GM12873 (cell line): Measurements from ENCODE around the gene SLC38A6.

Experiments used
- TF ChIP-seq, protein P1 (sequence below): IDR thresholded peaks from 2 replicates; pipeline ENCODE4 v1.5.1; 2012; ENCODE audit warnings: low read depth, mild to moderate bottlenecking, moderate library complexity, low read length, control low read depth; ENCODE audit not compliant: insufficient read depth; ENCODE audit errors: missing control alignments

The SLC38A6 gene

DNA sequence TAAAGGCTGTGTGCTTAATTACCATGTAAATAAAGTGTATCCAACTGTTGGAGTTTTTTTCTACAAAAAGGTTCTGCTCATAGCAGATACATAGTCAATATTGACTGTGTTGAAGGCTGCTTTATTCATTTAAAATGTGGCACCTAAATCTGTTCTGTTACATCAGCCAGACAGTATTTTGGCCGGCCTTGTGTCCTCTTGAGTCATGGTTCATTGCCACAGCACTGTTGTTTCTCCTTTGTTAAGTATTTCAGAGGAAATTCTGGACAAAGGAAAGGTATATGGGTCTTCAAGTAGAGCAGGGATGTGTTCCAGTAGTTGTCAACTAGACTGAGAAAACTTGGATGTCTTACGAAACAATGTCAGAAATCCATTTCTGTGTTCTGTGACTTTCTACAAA, 95.5 kb downstream of the SLC38A6 start:
- TF ChIP-seq, protein P1, sequence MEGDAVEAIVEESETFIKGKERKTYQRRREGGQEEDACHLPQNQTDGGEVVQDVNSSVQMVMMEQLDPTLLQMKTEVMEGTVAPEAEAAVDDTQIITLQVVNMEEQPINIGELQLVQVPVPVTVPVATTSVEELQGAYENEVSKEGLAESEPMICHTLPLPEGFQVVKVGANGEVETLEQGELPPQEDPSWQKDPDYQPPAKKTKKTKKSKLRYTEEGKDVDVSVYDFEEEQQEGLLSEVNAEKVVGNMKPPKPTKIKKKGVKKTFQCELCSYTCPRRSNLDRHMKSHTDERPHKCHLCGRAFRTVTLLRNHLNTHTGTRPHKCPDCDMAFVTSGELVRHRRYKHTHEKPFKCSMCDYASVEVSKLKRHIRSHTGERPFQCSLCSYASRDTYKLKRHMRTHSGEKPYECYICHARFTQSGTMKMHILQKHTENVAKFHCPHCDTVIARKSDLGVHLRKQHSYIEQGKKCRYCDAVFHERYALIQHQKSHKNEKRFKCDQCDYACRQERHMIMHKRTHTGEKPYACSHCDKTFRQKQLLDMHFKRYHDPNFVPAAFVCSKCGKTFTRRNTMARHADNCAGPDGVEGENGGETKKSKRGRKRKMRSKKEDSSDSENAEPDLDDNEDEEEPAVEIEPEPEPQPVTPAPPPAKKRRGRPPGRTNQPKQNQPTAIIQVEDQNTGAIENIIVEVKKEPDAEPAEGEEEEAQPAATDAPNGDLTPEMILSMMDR: no peak

DNA sequence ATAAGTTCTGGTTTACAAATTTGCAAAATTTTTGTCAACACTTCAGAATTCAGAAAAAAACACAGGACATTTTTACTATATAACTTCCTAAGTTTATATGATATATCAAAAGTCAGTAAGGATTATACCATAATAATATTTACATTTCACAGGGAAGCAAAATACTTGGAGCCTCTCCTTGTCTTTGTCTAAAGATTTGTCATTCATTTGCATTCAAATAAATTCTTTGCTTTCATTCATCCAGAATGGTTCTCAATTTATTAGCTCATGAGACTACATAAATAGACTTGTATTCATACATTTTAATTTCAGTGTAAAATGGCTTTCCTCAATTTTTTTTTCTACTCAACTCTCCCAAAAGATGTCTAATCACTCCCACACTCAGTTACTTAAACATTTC, 96.4 kb downstream of the SLC38A6 start:
- TF ChIP-seq, protein P1: no peak

DNA sequence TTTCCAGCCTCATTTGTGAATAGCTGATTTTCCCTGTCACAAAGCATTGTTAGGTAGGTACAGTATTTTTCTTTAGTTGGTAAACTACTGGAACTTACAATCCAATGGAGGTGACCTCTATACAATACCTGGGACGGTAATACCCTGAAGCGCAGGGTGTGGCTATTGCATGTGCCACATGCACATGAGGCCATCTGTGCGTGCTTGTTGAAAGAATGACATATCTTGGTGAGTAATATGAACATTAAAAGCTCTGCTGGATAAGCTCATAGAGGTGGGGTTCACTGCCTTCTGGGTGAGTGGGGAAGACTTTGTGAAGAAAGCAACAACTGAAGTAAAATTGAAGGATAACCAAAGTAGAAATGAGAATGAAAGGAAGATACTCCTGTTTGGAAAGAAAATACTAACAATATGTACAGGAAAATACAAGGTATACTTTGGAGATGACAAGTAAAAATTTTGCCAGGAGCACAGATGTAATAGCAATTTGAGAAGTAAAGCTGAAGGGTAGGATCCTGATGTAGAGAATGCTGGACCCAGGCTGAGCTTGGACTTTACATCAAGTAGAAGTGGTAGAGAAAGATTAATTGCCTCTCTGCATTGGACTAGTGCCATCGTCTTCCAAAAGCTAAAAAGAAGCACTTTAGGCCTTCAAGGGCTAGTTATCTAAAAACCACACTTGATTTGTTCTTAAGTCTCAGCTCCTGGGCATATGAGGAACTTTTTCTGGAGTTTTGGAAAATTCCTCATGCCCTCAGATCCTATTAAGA, 97.1 kb downstream of the SLC38A6 start:
- TF ChIP-seq, protein P1: no peak

DNA sequence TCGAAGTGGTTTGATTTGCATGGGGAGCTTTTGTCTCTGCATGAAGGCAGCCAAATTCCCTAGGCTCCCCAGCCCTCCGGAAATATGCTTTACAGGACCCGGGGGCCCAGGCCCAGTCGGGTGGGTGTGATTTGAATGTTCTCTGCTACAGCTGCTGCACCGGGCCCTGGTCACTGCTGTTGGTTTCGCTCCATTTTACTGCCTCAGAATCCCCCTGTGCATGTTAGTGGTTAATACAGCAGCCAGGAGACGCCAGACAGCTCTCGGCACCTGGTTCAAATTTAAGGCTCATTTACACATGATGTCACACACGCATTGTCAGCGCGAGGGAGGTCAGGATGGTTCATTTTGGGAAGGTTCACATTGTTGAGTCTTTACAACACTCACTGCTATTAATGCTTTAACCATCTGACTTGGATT, 99.6 kb downstream of the SLC38A6 start:
- TF ChIP-seq, protein P1: no peak

DNA sequence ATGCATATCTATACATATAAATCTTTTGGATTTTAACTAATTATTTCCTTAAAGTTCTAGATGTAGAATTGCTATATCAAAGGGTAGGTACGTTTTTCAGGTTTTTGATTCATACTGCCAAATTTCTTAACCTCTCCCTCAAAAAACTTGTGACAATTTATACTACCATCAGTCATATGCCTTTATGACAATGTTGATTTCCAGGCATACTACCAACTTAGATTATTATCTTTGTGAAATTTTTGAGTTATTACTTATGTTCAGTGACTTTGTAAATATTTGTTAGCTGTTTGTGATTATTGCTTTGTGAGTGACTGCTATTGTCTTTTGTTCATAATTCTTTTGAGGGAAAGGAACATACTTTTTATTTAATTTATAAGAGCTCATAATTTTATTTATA, 107.0 kb downstream of the SLC38A6 start:
- TF ChIP-seq, protein P1: no peak

DNA sequence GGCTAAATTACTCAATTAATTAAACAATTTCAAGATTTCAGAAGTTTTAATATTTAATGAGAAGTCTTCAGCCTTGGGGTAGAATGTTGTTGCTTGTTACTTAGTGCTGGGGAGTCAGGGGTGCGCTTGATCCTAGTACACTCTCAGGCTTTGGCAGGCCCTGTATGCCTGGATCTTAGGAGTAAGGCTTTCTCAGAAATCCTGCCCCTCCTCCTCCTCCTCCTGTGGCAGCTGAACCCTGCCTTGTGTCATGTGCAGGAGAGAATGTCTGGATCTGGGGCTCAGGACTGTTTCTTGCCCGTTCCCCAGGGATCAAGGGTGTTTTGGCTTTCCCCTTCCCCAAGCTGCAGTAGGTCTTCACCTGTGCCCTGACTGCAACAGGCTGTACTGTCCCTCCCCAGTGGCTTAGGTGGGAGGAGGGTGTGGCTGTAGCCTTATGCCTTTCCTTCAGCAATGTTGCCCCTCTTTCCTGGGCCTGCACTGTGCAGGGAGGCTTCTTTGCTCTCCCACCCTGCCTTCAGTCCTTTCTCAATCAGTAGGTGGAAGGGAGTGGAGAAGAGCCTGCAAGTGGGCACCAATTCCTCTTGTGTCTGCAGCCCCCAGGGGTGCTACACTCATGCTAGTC, 108.2 kb downstream of the SLC38A6 start:
- TF ChIP-seq, protein P1: no peak

DNA sequence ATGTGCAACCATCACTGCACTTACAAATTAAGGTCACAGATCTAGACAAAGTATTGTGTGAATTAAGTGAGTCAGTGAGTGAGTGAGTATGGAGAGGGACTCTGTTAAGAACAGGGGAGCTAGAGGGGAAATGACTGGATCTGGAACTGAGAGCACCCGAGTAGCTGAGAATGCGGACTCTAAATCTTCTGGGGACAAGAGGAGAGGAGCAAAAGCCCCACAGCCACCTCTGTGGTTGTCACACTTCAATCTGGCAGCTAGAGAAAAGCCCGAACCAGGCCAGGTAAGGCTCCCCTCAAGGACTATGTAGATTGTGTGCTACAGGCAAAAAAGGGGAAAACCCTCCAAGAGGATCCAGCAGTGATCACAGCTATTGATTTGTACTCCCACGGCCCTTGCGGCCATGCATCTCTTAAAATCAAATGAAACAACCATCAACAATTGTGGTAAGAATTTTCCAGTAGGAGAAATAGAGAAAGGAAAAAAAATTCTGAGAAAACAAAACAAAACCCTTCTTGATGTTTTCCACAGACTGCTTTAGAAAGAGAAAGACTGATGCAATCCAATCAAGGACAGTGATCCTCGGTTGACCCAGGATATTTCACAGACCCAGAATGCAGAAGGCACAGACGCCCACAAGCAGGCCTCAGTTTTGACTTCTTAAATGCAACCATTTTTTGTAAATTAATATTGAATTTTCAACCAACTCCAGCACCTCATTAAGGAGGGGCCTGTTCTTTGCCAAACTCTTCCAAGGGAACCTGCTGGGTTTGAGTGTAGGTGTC, 109.6 kb downstream of the SLC38A6 start:
- TF ChIP-seq, protein P1: no peak
